Activated naive CD8-positive, alpha-beta T cell (primary cell): ENCODE data around the gene CANX.

Experiments used
- H3K27ac Mint-ChIP-seq: one replicate; pipeline ENCODE4 v1.8.0; 2021; ENCODE audit warnings: mixed read lengths
- H3K27me3 Mint-ChIP-seq: one replicate; pipeline ENCODE4 v1.8.0; 2021; ENCODE audit warnings: mixed read lengths
- H3K36me3 Mint-ChIP-seq: one replicate; pipeline ENCODE4 v1.8.0; 2021; ENCODE audit warnings: mixed read lengths
- H3K4me1 Mint-ChIP-seq: one replicate; pipeline ENCODE4 v1.8.0; 2021; ENCODE audit warnings: low read depth, mixed read lengths
- H3K4me3 Mint-ChIP-seq: one replicate; pipeline ENCODE4 v1.8.0; 2021; ENCODE audit warnings: mild to moderate bottlenecking, mixed read lengths
- H3K9me3 Mint-ChIP-seq: one replicate; pipeline ENCODE4 v1.8.0; 2021; ENCODE audit warnings: low read depth, mixed read lengths

Gene CANX

GRCh38 chr5:179762079-179762780 lies 63.5 kb downstream of the CANX start:
- H3K27me3 Mint-ChIP-seq, result no peaks in the 10 kb centered on the region
- H3K36me3 Mint-ChIP-seq, result no peaks in the 10 kb centered on the region
- H3K9me3 Mint-ChIP-seq, result no peaks in the 10 kb centered on the region
- no peak overlapping the region for H3K4me3 Mint-ChIP-seq
- peak overlapping the region; percentile 76 for H3K27ac Mint-ChIP-seq
- peaks cover 54% of the 10 kb centered on the region for H3K4me1 Mint-ChIP-seq

- H3K4me1 Mint-ChIP-seq, result peaks cover 53% of the 10 kb centered on the region
- H3K9me3 Mint-ChIP-seq, result no peaks in the 10 kb centered on the region
- no peak overlapping the region for H3K27ac Mint-ChIP-seq
- H3K27me3 Mint-ChIP-seq, result no peaks in the 10 kb centered on the region
- no peak overlapping the region for H3K4me3 Mint-ChIP-seq
- no peaks in the 10 kb centered on the region for H3K36me3 Mint-ChIP-seq
Observed at GRCh38 chr5:179762781-179763176, 64.0 kb downstream of the CANX start.

GRCh38 chr5:179763215-179763945 lies 64.6 kb downstream of the CANX start:
- H3K4me1 Mint-ChIP-seq, result peaks cover 56% of the 10 kb centered on the region
- H3K9me3 Mint-ChIP-seq, result no peaks in the 10 kb centered on the region
- H3K4me3 Mint-ChIP-seq, result no peak overlapping the region
- H3K36me3 Mint-ChIP-seq, result no peaks in the 10 kb centered on the region
- peak overlapping the region; percentile 54 for H3K27ac Mint-ChIP-seq
- H3K27me3 Mint-ChIP-seq, result no peaks in the 10 kb centered on the region

GRCh38 chr5:179764056-179764455 lies 65.3 kb downstream of the CANX start:
- H3K9me3 Mint-ChIP-seq, result no peaks in the 10 kb centered on the region

GRCh38 chr5:179765400-179765799 lies 66.6 kb downstream of the CANX start:
- Mint-ChIP-seq H3K27me3 (no peaks in the 10 kb centered on the region), H3K27ac (no peak overlapping the region), H3K36me3 (no peaks in the 10 kb centered on the region), H3K4me3 (no peak overlapping the region), H3K9me3 (no peaks in the 10 kb centered on the region), H3K4me1 (peaks cover 44% of the 10 kb centered on the region)

More at GRCh38 chr5:179764056-179764455, 65.3 kb downstream of the CANX start:
- Mint-ChIP-seq H3K27ac (no peak overlapping the region), H3K4me3 (no peak overlapping the region), H3K27me3 (no peaks in the 10 kb centered on the region), H3K36me3 (no peaks in the 10 kb centered on the region), H3K4me1 (peaks cover 55% of the 10 kb centered on the region)

- H3K27ac Mint-ChIP-seq, result no peak overlapping the region
- no peaks in the 10 kb centered on the region for H3K36me3 Mint-ChIP-seq
- H3K9me3 Mint-ChIP-seq, result no peaks in the 10 kb centered on the region
- peaks cover 41% of the 10 kb centered on the region for H3K4me1 Mint-ChIP-seq
- H3K27me3 Mint-ChIP-seq, result no peaks in the 10 kb centered on the region
- no peak overlapping the region for H3K4me3 Mint-ChIP-seq
Observed at GRCh38 chr5:179766021-179766725, 67.4 kb downstream of the CANX start.

GRCh38 chr5:179766726-179767455 lies 68.1 kb downstream of the CANX start:
- no peaks in the 10 kb centered on the region for H3K36me3 Mint-ChIP-seq
- H3K4me3 Mint-ChIP-seq, result no peak overlapping the region
- peaks cover 36% of the 10 kb centered on the region for H3K4me1 Mint-ChIP-seq
- peak overlapping the region; percentile 54 for H3K27ac Mint-ChIP-seq
- no peaks in the 10 kb centered on the region for H3K27me3 Mint-ChIP-seq
- H3K9me3 Mint-ChIP-seq, result no peaks in the 10 kb centered on the region

GRCh38 chr5:179767496-179768100 lies 68.8 kb downstream of the CANX start:
- H3K27me3 Mint-ChIP-seq, result no peaks in the 10 kb centered on the region
- H3K4me1 Mint-ChIP-seq, result peaks cover 29% of the 10 kb centered on the region
- H3K4me3 Mint-ChIP-seq, result no peak overlapping the region
- H3K36me3 Mint-ChIP-seq, result no peaks in the 10 kb centered on the region
- H3K27ac Mint-ChIP-seq, result peak overlapping the region; percentile 6
- H3K9me3 Mint-ChIP-seq, result no peaks in the 10 kb centered on the region

GRCh38 chr5:179768326-179769085 lies 69.7 kb downstream of the CANX start:
- Mint-ChIP-seq H3K4me3 (no peak overlapping the region), H3K36me3 (no peaks in the 10 kb centered on the region), H3K27me3 (no peaks in the 10 kb centered on the region), H3K4me1 (peaks cover 20% of the 10 kb centered on the region), H3K27ac (peak overlapping the region; percentile 41), H3K9me3 (no peaks in the 10 kb centered on the region)

- Mint-ChIP-seq H3K27ac (no peak overlapping the region), H3K27me3 (no peaks in the 10 kb centered on the region), H3K4me1 (peaks cover 20% of the 10 kb centered on the region), H3K36me3 (no peaks in the 10 kb centered on the region), H3K9me3 (no peaks in the 10 kb centered on the region), H3K4me3 (no peak overlapping the region)
Observed at GRCh38 chr5:179769271-179769670, 70.5 kb downstream of the CANX start.

- no peak overlapping the region for H3K4me3 Mint-ChIP-seq
- H3K27ac Mint-ChIP-seq, result no peak overlapping the region
- H3K9me3 Mint-ChIP-seq, result no peaks in the 10 kb centered on the region
- no peaks in the 10 kb centered on the region for H3K27me3 Mint-ChIP-seq
- H3K36me3 Mint-ChIP-seq, result no peaks in the 10 kb centered on the region
- H3K4me1 Mint-ChIP-seq, result peaks cover 20% of the 10 kb centered on the region
Observed at GRCh38 chr5:179769796-179770195, 71.0 kb downstream of the CANX start.

- Mint-ChIP-seq H3K4me1 (peaks cover 11% of the 10 kb centered on the region), H3K27ac (no peak overlapping the region), H3K36me3 (no peaks in the 10 kb centered on the region), H3K27me3 (no peaks in the 10 kb centered on the region), H3K4me3 (no peak overlapping the region), H3K9me3 (no peaks in the 10 kb centered on the region)
Observed at GRCh38 chr5:179771311-179771895, 72.6 kb downstream of the CANX start.

- Mint-ChIP-seq H3K9me3 (no peaks in the 10 kb centered on the region), H3K27ac (no peak overlapping the region), H3K4me3 (no peak overlapping the region), H3K27me3 (no peaks in the 10 kb centered on the region), H3K4me1 (peaks cover 8% of the 10 kb centered on the region), H3K36me3 (no peaks in the 10 kb centered on the region)
Observed at GRCh38 chr5:179772351-179772750, 73.6 kb downstream of the CANX start.

- no peak overlapping the region for H3K4me3 Mint-ChIP-seq
- H3K36me3 Mint-ChIP-seq, result no peaks in the 10 kb centered on the region
- H3K9me3 Mint-ChIP-seq, result no peaks in the 10 kb centered on the region
- no peak overlapping the region for H3K27ac Mint-ChIP-seq
- H3K4me1 Mint-ChIP-seq, result peaks cover 2% of the 10 kb centered on the region
- no peaks in the 10 kb centered on the region for H3K27me3 Mint-ChIP-seq
Observed at GRCh38 chr5:179773686-179774040, 74.9 kb downstream of the CANX start.
